Fibroblast of lung (primary cell): ENCODE data around the gene STK32A. TPM values are rescaled to one million over a fixed set of nuclear protein-coding genes. Genes with fewer than 3 reads are reported as not detected.

ENCODE experiments used
- DNase-seq, 2 donors: peaks; one replicate each; pipeline versions ENCODE4 v3.0.0 to v3.0.0-alpha.2; 2010; ENCODE audit warnings: low read depth in 2 of 2
- H2AFZ ChIP-seq: 2 replicates; pipeline ENCODE4 v1.5.1; 2012; ENCODE audit warnings: low read length, control low read depth, inconsistent platforms
- H3K27ac ChIP-seq: 2 replicates; pipeline ENCODE4 v1.5.1; 2011; ENCODE audit warnings: low read length, control low read depth; ENCODE audit not compliant: insufficient read depth
- H3K27me3 ChIP-seq: 2 replicates; pipeline ENCODE4 v1.5.1; 2011; ENCODE audit warnings: mild to moderate bottlenecking, low read length; ENCODE audit not compliant: control insufficient read depth, insufficient read depth
- H3K36me3 ChIP-seq: 2 replicates; pipeline ENCODE4 v1.5.1; 2011; ENCODE audit warnings: low read length; ENCODE audit not compliant: control insufficient read depth, insufficient read depth
- H3K4me1 ChIP-seq: 2 replicates; pipeline ENCODE4 v1.5.1; 2011; ENCODE audit warnings: low read length; ENCODE audit not compliant: control insufficient read depth, insufficient read depth; ENCODE audit errors: extremely low read depth
- H3K4me2 ChIP-seq: 2 replicates; pipeline ENCODE4 v1.5.1; 2011; ENCODE audit warnings: low read length, control low read depth; ENCODE audit not compliant: insufficient read depth; ENCODE audit errors: extremely low read depth
- H3K4me3 ChIP-seq, 4 experiments: fragments of 200-600 bp in 1 of 4; sonication (generic) in 1 of 4; replicated peaks in 1 of 4; 2 replicates each; pipeline ENCODE4 v1.5.1; 2011 to 2016; ENCODE audit warnings: low read length in 4 of 4, low read depth in 3 of 4, mild to moderate bottlenecking in 3 of 4, control low read depth in 2 of 4, inconsistent platforms in 1 of 4, mixed read lengths in 1 of 4; ENCODE audit not compliant: insufficient read depth in 1 of 4; ENCODE audit errors: control extremely low read depth in 1 of 4
- H3K79me2 ChIP-seq: 2 replicates; pipeline ENCODE4 v1.5.1; 2012; ENCODE audit warnings: mild to moderate bottlenecking, low read length, inconsistent platforms; ENCODE audit not compliant: control insufficient read depth, insufficient read depth
- H3K9ac ChIP-seq: 2 replicates; pipeline ENCODE4 v1.5.1; 2011; ENCODE audit warnings: mild to moderate bottlenecking, low read length, control low read depth; ENCODE audit not compliant: insufficient read depth
- H3K9me3 ChIP-seq: 2 replicates; pipeline ENCODE4 v1.5.1; 2012; ENCODE audit warnings: low read depth, low read length; ENCODE audit not compliant: control insufficient read depth, insufficient read depth
- H4K20me1 ChIP-seq: 2 replicates; pipeline ENCODE4 v1.5.1; 2011; ENCODE audit warnings: low read length; ENCODE audit not compliant: control insufficient read depth, insufficient read depth; ENCODE audit errors: extremely low read depth
- EZH2 ChIP-seq: IDR thresholded peaks from 2 replicates; pipeline ENCODE4 v1.5.1; 2012; ENCODE audit warnings: low read length, control low read depth, mild to moderate bottlenecking; ENCODE audit errors: missing control alignments
- polyA plus RNA-seq, 2 donors: library from polyadenylated mRNA; depleted of rRNA in 1 of 2; stranded (reverse) in 1 of 2; unstranded in 1 of 2; fragments of >200 nt; gene quantifications; 2 replicates each; pipeline ENCODE4 v1.2.1, GENCODE V29; 2011 to 2012; ENCODE audit warnings: missing spikeins in 1 of 2
- total RNA-seq: library from RNA; depleted of rRNA; stranded (reverse); fragments of >200 nt; gene quantifications from 2 replicates; pipeline ENCODE4 v1.2.1, GENCODE V29; 2014
- TF ChIP-seq, protein P1 (sequence below), 2 donors: IDR thresholded peaks in 1 of 2; conservative IDR thresholded peaks in 1 of 2; 1 replicate in 1 of 2; 2 replicates in 1 of 2; pipeline ENCODE4 v1.5.1; 2011 to 2012; ENCODE audit warnings: low read length in 2 of 2, control low read depth in 1 of 2, inconsistent platforms in 1 of 2, low read depth in 1 of 2, mild to moderate bottlenecking in 1 of 2

The STK32A gene
- total and polyA plus RNA-seq, 2 donors (not counting 1 experiment from before 2014, with no cell fraction given), result 0.30 to 2.5 TPM

DNA sequence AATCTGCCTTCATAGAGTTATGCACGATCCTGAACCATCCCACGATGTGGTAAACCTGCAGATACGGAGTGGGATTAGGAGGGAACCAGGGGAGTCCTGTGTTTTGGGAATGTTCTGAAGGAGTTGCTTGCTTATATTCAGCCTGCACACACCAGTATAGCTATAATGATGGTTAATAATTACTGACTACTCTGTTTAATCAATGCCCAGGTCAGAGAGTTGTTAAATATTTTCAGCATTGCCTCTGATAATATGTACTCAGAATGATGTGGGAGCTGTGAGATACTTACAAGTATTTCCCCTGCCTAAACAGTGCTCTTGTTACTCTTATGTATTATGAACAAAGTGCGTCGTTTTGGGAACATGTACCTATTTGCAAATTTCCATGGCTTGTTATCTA is 34.8 kb upstream of the STK32A start:
- no peaks in the 10 kb centered on the region for H3K79me2 ChIP-seq

DNA sequence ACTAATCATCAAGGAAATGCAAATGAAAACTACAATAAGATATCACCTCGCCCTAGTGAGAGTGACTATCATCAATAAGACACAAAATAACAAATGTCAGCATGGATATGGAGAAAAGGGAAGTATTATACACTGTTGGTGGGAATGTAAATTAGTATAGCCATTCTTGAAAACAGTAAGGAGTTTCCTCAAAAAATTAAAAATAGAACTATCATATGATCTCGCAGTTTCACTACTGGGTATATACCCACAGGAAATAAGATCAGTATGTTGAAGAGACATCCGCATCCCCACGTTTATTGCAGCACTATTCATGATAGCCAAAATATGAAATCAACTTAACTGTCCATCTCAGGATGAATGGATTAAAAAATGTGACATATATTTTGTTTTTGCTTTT is 31.6 kb upstream of the STK32A start:
- H3K9me3 ChIP-seq, result no peaks in the 10 kb centered on the region
- H3K27me3 ChIP-seq, result no peaks in the 10 kb centered on the region
- H3K9ac ChIP-seq, result no peak overlapping the region
- no peak for DNase-seq
- H3K4me2 ChIP-seq, result no peak overlapping the region
- no peaks in the 10 kb centered on the region for H3K36me3 ChIP-seq
- H4K20me1 ChIP-seq, result no peaks in the 10 kb centered on the region
- TF ChIP-seq, protein P1, sequence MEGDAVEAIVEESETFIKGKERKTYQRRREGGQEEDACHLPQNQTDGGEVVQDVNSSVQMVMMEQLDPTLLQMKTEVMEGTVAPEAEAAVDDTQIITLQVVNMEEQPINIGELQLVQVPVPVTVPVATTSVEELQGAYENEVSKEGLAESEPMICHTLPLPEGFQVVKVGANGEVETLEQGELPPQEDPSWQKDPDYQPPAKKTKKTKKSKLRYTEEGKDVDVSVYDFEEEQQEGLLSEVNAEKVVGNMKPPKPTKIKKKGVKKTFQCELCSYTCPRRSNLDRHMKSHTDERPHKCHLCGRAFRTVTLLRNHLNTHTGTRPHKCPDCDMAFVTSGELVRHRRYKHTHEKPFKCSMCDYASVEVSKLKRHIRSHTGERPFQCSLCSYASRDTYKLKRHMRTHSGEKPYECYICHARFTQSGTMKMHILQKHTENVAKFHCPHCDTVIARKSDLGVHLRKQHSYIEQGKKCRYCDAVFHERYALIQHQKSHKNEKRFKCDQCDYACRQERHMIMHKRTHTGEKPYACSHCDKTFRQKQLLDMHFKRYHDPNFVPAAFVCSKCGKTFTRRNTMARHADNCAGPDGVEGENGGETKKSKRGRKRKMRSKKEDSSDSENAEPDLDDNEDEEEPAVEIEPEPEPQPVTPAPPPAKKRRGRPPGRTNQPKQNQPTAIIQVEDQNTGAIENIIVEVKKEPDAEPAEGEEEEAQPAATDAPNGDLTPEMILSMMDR (conservative IDR thresholded peaks at IDR 0.05 in 1 of 2, IDR thresholded peaks at IDR 0.05 in 1 of 2; ENCODE audit: low read depth in 1 of 2, low read length in 2 of 2), result no peak
- no peak for TF ChIP-seq EZH2
- H2AFZ ChIP-seq, result no peak overlapping the region
- no peaks in the 10 kb centered on the region for H3K4me1 ChIP-seq
- H3K4me3 ChIP-seq, result no peak overlapping the region
- no peaks in the 10 kb centered on the region for H3K79me2 ChIP-seq
- H3K27ac ChIP-seq, result no peak overlapping the region

More for the DNA sequence above, 34.8 kb upstream of the STK32A start:
- DNase-seq, result no peak
- Histone ChIP-seq H3K4me2 (no peak overlapping the region), H3K27ac (no peak overlapping the region), H4K20me1 (no peaks in the 10 kb centered on the region), H3K4me3 (no peak overlapping the region), H3K36me3 (no peaks in the 10 kb centered on the region), H2AFZ (no peak overlapping the region), H3K27me3 (no peaks in the 10 kb centered on the region), H3K9ac (no peak overlapping the region), H3K4me1 (no peaks in the 10 kb centered on the region), H3K9me3 (no peaks in the 10 kb centered on the region)
- TF ChIP-seq, protein P1 (conservative IDR thresholded peaks at IDR 0.05 in 1 of 2, IDR thresholded peaks at IDR 0.05 in 1 of 2; ENCODE audit: low read depth in 1 of 2, low read length in 2 of 2), result no peak
- no peak for TF ChIP-seq EZH2

DNA sequence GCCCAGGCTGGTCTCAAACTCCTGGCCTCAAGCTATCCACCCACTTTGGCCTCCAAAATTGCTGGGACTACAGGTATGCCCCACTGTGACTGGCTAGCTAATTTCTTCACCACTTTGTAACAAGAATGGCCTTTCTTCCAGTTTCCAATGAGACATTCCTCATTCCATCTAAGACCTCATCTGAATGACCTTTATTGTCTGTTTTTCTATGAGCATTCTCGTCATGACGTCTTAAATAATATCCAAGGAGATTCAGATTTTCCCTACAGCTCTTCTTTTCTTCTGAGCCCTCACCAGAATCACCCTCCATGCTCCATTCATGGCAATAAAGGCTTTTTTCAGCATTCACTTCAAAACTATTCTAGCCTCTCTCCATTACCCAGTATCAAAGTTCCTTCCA is 30.2 kb upstream of the STK32A start:
- Histone ChIP-seq H2AFZ (no peak overlapping the region), H3K27me3 (no peaks in the 10 kb centered on the region), H3K4me3 (no peak overlapping the region), H3K79me2 (no peaks in the 10 kb centered on the region), H3K4me2 (no peak overlapping the region), H3K27ac (no peak overlapping the region), H4K20me1 (no peaks in the 10 kb centered on the region), H3K4me1 (no peaks in the 10 kb centered on the region), H3K36me3 (no peaks in the 10 kb centered on the region), H3K9ac (no peak overlapping the region), H3K9me3 (no peaks in the 10 kb centered on the region)
- TF ChIP-seq, protein P1 (conservative IDR thresholded peaks at IDR 0.05 in 1 of 2, IDR thresholded peaks at IDR 0.05 in 1 of 2; ENCODE audit: low read depth in 1 of 2, low read length in 2 of 2), result no peak
- no peak for TF ChIP-seq EZH2
- DNase-seq, result no peak
